CD4-positive, CD25-positive, alpha-beta regulatory T cell (primary cell): ENCODE results near the gene PDE2A. TPM values are rescaled to one million over a fixed set of nuclear protein-coding genes. Genes with fewer than 3 reads are reported as not detected.
A peak's percentile ranks its signal among the peaks of the same experiment; 100 is the strongest.
"Not testable (repeated sequence)": the region's sequence is repeated elsewhere in the genome, so short reads cannot be mapped to it uniquely, and the experiment has no call there.

Source experiments
- ATAC-seq, 2 donors: fragments of 150-1000 bp; cut with Tn5 transposase; one replicate each; pipeline ENCODE4 v1.10.0; 2021; ENCODE audit warnings: low read depth in 2 of 2, moderate number of reproducible peaks in 2 of 2, moderate library complexity in 1 of 2
- DNase-seq, 3 donors: peaks; one replicate each; pipeline versions ENCODE4 v3.0.0 to v3.0.0-alpha.2; 2012 to 2022; ENCODE audit warnings: mixed read lengths in 1 of 3
- H3K27ac ChIP-seq: one replicate; pipeline ENCODE4 v1.7.0; 2013; ENCODE audit warnings: mild to moderate bottlenecking, low read length; ENCODE audit not compliant: insufficient read depth, poor library complexity, severe bottlenecking
- H3K27me3 ChIP-seq: one replicate; pipeline ENCODE4 v1.7.0; 2013; ENCODE audit warnings: low read length; ENCODE audit not compliant: control insufficient read depth, insufficient read depth
- H3K36me3 ChIP-seq: one replicate; pipeline ENCODE4 v1.7.0; 2013; ENCODE audit warnings: mild to moderate bottlenecking, low read length, moderate library complexity; ENCODE audit not compliant: control insufficient read depth, insufficient read depth
- H3K4me1 ChIP-seq: 2 replicates; pipeline ENCODE4 v1.7.0; 2013; ENCODE audit warnings: mild to moderate bottlenecking, low read length; ENCODE audit not compliant: insufficient read depth, control insufficient read depth, poor library complexity, severe bottlenecking
- H3K4me3 ChIP-seq: one replicate; pipeline ENCODE4 v1.7.0; 2013; ENCODE audit warnings: low read depth, mild to moderate bottlenecking, low read length, moderate library complexity
- H3K9me3 ChIP-seq, 2 experiments: 1 replicate in 1 of 2; 2 replicates in 1 of 2; pipeline ENCODE4 v1.7.0; 2013; ENCODE audit warnings: low read length in 2 of 2, mild to moderate bottlenecking in 1 of 2, moderate library complexity in 1 of 2; ENCODE audit not compliant: control insufficient read depth in 2 of 2
- H3K27ac Mint-ChIP-seq, 3 donors: one replicate each; pipeline ENCODE4 v1.8.0; 2020 to 2022; ENCODE audit warnings: mild to moderate bottlenecking in 3 of 3, mixed read lengths in 3 of 3, moderate library complexity in 2 of 3
- H3K27me3 Mint-ChIP-seq: one replicate; pipeline ENCODE4 v1.8.0; 2022; ENCODE audit warnings: mild to moderate bottlenecking, mixed read lengths
- H3K36me3 Mint-ChIP-seq: one replicate; pipeline ENCODE4 v1.8.0; 2020; ENCODE audit warnings: mixed read lengths
- H3K4me1 Mint-ChIP-seq, 4 donors: one replicate each; pipeline ENCODE4 v1.8.0; 2020 to 2022; ENCODE audit warnings: mixed read lengths in 4 of 4, mild to moderate bottlenecking in 1 of 4
- H3K4me3 Mint-ChIP-seq, 4 donors: one replicate each; pipeline ENCODE4 v1.8.0; 2020 to 2022; ENCODE audit warnings: mild to moderate bottlenecking in 4 of 4, mixed read lengths in 4 of 4, moderate library complexity in 3 of 4
- H3K9me3 Mint-ChIP-seq, 7 donors: one replicate each; pipeline ENCODE4 v1.8.0; 2020 to 2022; ENCODE audit warnings: mixed read lengths in 7 of 7, mild to moderate bottlenecking in 3 of 7, moderate library complexity in 2 of 7
- polyA plus RNA-seq, 4 donors: library from polyadenylated mRNA; unstranded; fragments of 300-500 nt; fragmentation: Illumina TruSeq; gene quantifications; one replicate each; pipeline ENCODE4 v1.2.3, GENCODE V29; 2021
- total RNA-seq: library from RNA; stranded (reverse); gene quantifications from one replicate; pipeline ENCODE4 v1.2.3, GENCODE V29; 2022

PDE2A gene
- total and polyA plus RNA-seq, 5 donors from 2014 or later = 6.7 TPM; not detected in 4

- Mint-ChIP-seq H3K27me3 (peaks cover 51% of the 10 kb centered on the region), H3K9me3 (no peaks in the 10 kb centered on the region), H3K36me3 (no peaks in the 10 kb centered on the region), H3K27ac (no peak overlapping the region), H3K4me3 (peak overlapping the region in 1 of 4 donors; percentile 49), H3K4me1 (peaks cover 0 to 5% (median 2%) of the 10 kb centered on the region in 4 donors)
- Histone ChIP-seq H3K9me3 (no peaks in the 10 kb centered on the region), H3K4me3 (no peak overlapping the region), H3K36me3 (no peaks in the 10 kb centered on the region), H3K4me1 (no peaks in the 10 kb centered on the region), H3K27me3 (peaks cover 4% of the 10 kb centered on the region), H3K27ac (no peak overlapping the region)
- ATAC-seq (no peak), DNase-seq (no peak)
These were observed 103.1 kb downstream of the PDE2A start for GRCh38 chr11:72570893-72571661.

DNA sequence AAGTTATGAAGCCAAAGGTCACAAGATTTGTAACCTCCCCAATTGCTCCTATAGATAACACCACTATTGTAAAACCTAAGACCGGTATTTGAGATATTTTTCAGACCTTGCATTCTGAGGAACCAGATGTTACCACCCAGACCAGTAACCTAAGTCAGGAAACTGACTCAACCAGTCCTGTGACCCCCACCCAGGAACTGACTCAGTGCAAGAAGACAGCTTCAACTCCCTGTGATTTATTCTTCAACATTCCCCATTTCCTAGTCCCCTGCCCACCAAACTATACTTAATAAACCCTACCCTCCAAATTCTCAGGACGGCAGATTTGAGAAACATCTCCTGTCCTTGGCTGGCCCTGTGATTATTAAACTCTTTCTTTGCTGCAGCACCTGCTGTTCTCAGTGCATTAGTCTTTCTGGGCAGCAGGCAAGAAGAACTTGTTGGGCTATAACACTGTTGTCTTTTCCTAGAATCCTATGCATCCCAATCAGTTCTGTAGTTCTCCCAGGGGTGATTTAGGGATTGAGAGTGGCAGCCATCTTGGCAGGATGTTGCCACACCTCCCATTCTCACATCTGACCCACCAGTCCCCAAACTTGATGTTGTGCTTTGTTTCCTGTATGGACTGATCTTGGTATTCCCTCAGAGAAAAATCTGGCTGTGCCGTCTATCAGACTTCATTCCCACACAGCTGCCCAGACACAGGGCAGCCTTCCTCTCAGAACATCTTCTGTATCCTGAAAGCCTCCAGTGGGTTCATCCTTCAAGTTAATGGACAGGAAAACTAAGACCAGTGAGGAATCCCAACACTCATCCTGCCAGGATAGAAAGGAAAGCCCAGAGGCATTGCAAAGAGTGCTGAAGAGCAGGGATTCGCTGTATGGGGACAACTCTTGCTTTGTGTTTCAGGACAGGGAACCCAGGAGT lies 104.0 kb downstream of the PDE2A start:
- H3K27ac Mint-ChIP-seq = peak overlapping the region in 1 of 3 donors; percentile 57
- H3K36me3 Mint-ChIP-seq = no peaks in the 10 kb centered on the region
- Histone ChIP-seq H3K36me3 (no peaks in the 10 kb centered on the region), H3K27ac (no peak overlapping the region), H3K27me3 (peaks cover 5% of the 10 kb centered on the region), H3K4me3 (no peak overlapping the region), H3K9me3 (no peaks in the 10 kb centered on the region), H3K4me1 (no peaks in the 10 kb centered on the region)
- peaks cover 46% of the 10 kb centered on the region for H3K27me3 Mint-ChIP-seq
- H3K4me3 Mint-ChIP-seq = no peak overlapping the region
- ATAC-seq (no peak), DNase-seq (peak in 1 of 3 donors; percentile 35)
- no peaks in the 10 kb centered on the region for H3K9me3 Mint-ChIP-seq
- H3K4me1 Mint-ChIP-seq = peaks cover 0 to 5% (median 2%) of the 10 kb centered on the region in 4 donors

DNA sequence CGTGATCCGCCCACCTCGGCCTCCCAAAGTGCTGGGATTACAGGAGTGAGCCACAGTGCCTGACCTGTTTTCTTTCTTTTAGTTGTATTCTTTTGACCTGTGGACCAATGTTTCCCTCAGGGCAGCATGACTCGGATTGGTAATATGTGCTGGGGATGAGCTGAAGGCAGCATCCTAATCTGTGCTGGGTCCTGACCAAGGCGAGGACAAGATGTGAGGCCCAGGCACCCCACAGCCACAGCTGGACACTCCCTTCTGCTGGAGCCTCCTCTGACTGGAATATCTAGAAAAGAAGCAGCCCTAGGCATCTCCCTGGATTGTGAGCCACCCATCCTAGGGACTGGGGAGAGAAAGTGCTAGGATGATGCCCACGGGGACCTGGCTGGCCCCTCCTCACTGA lies 105.4 kb downstream of the PDE2A start:
- Histone ChIP-seq H3K4me3 (no peak overlapping the region), H3K27ac (no peak overlapping the region), H3K9me3 (no peaks in the 10 kb centered on the region), H3K4me1 (no peaks in the 10 kb centered on the region), H3K36me3 (no peaks in the 10 kb centered on the region), H3K27me3 (peaks cover 6% of the 10 kb centered on the region)
- no peak for DNase-seq
- ATAC-seq = no peak
- H3K9me3 Mint-ChIP-seq = no peaks in the 10 kb centered on the region
- H3K4me3 Mint-ChIP-seq = no peak overlapping the region
- peaks cover 0 to 5% (median 2%) of the 10 kb centered on the region in 4 donors for H3K4me1 Mint-ChIP-seq
- H3K36me3 Mint-ChIP-seq = no peaks in the 10 kb centered on the region
- H3K27me3 Mint-ChIP-seq = peaks cover 38% of the 10 kb centered on the region
- no peak overlapping the region for H3K27ac Mint-ChIP-seq

- Histone ChIP-seq H3K4me3 (no peak overlapping the region), H3K4me1 (no peaks in the 10 kb centered on the region), H3K27ac (no peak overlapping the region), H3K9me3 (no peaks in the 10 kb centered on the region), H3K36me3 (no peaks in the 10 kb centered on the region), H3K27me3 (peaks cover 9% of the 10 kb centered on the region)
- no peak overlapping the region for H3K27ac Mint-ChIP-seq
- H3K4me1 Mint-ChIP-seq = no peaks in the 10 kb centered on the region
- peaks cover 11% of the 10 kb centered on the region for H3K27me3 Mint-ChIP-seq
- no peak for ATAC-seq
- no peaks in the 10 kb centered on the region for H3K9me3 Mint-ChIP-seq
- no peak for DNase-seq
- no peak overlapping the region for H3K4me3 Mint-ChIP-seq
- H3K36me3 Mint-ChIP-seq = no peaks in the 10 kb centered on the region
These were observed 111.8 kb downstream of the PDE2A start for GRCh38 chr11:72562431-72562830.

DNA sequence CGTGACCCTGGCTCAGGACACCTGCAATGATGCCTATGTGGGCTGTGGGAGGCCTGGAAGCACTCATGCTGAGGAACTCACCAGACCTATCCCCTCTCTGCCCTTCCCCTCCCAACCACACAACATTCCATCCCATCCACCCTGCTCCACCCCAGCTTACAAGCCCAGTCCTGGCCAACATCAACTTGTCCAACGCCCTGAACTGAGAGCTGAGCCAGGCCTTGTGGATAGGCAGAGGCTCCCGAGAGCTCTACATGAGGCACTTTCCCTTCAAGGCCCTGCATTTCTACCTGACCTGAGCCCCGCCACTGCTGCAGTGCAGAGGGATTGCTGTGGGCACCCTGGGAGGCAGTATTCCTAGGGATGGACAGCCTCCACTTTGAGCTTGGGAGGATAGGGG lies 112.4 kb downstream of the PDE2A start:
- Histone ChIP-seq H3K27me3 (peaks cover 9% of the 10 kb centered on the region), H3K4me3 (no peak overlapping the region), H3K4me1 (no peaks in the 10 kb centered on the region), H3K36me3 (no peaks in the 10 kb centered on the region), H3K27ac (no peak overlapping the region), H3K9me3 (no peaks in the 10 kb centered on the region)
- ATAC-seq = no peak
- H3K9me3 Mint-ChIP-seq = no peaks in the 10 kb centered on the region
- no peak overlapping the region for H3K4me3 Mint-ChIP-seq
- no peaks in the 10 kb centered on the region for H3K36me3 Mint-ChIP-seq
- DNase-seq = no peak
- peaks cover 8% of the 10 kb centered on the region for H3K27me3 Mint-ChIP-seq
- H3K4me1 Mint-ChIP-seq = no peaks in the 10 kb centered on the region
- H3K27ac Mint-ChIP-seq = no peak overlapping the region

DNA sequence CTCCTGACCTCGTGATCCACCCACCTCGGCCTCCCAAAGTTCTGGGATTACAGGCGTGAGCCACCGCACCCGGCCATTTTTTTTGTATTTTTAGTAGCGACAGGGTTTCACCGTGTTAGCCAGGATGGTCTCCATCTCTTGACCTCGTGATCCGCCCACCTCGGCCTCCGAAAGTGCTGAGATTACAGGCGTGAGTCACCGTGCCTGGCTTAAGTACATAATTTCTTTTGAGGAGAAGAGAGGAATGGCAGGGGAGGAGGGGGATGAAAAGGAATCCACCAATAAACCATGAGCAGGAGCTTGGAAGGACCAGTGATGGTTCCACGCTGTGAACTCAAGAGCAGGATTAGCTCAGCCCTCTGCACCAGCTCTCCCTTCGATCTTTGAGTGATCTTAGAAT lies 113.4 kb downstream of the PDE2A start:
- not testable (repeated sequence) for DNase-seq, H3K27me3 ChIP-seq, H3K9me3 ChIP-seq, H3K9me3 Mint-ChIP-seq, H3K4me1 Mint-ChIP-seq, H3K4me3 Mint-ChIP-seq, ATAC-seq, H3K4me3 ChIP-seq, H3K27ac ChIP-seq, H3K36me3 Mint-ChIP-seq, H3K4me1 ChIP-seq, H3K27ac Mint-ChIP-seq, H3K36me3 ChIP-seq
- peaks cover 17% of the 10 kb centered on the region for H3K27me3 Mint-ChIP-seq

DNA sequence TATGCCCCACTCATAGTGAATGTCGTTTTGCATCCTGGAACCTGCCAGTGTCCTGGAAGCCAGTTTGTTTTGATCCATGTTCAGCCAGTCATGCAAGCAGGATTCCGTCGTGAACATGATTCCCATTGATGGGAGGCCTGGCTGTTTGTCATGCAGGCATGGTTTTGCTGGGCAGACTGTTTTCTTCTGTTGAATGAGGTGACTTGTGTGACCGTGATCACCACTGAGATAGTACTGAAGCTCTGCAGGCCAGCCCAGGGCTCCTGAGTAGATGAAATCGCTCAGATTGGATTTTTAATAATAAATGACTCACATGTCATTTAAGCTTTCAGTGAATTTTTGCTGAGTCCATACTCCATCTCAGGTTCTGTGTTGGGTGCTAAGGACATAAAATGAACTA lies 117.8 kb downstream of the PDE2A start:
- Mint-ChIP-seq H3K27ac (no peak overlapping the region), H3K9me3 (peaks cover 0 to 1% (median 0%) of the 10 kb centered on the region in 7 donors), H3K4me3 (no peak overlapping the region), H3K36me3 (no peaks in the 10 kb centered on the region), H3K27me3 (peaks cover 32% of the 10 kb centered on the region), H3K4me1 (peaks cover 0 to 2% (median 0%) of the 10 kb centered on the region in 4 donors)
- H3K9me3 ChIP-seq = no peaks in the 10 kb centered on the region
- H3K27ac ChIP-seq = no peak overlapping the region
- ATAC-seq (no peak), DNase-seq (no peak)
- H3K4me3 ChIP-seq = no peak overlapping the region
- no peaks in the 10 kb centered on the region for H3K36me3 ChIP-seq
- no peaks in the 10 kb centered on the region for H3K4me1 ChIP-seq
- peaks cover 12% of the 10 kb centered on the region for H3K27me3 ChIP-seq
